Measurements from ENCODE around the gene CD24. TPM values are rescaled to one million over a fixed set of nuclear protein-coding genes. Genes with fewer than 3 reads are reported as not detected.

Gene CD24
- polyA plus RNA-seq, 2 of the 4 experiments (the other 2 are of a cell fraction) = 284 to 602 TPM

GRCh38 chr6:106997392-106998158 is 23.0 kb upstream of the CD24 start:
- Histone ChIP-seq H3K4me3 (no peak overlapping the region), H3K4me1 (no peaks in the 10 kb centered on the region), H3K9me3 (no peaks in the 10 kb centered on the region), H3K27ac (0 out of 6 replicates have a peak overlapping the region, but pooled peaks of 1 of the 2 experiments have one; percentile 8), H3K4me2 (no peak overlapping the region)
- ChIA-PET CTCF (interaction anchor here (0.7 to 2.0 kb wide), 22 partner anchors 9 to 663 kb away, joined by 3 to 9 read pairs (median 4); no protein-coding TSS in a partner anchor), POLR2A (no interaction called here)
- TF ChIP-seq BHLHE40 (IDR thresholded peaks at IDR 0.05; ENCODE audit: low read depth, low read length) (no peak), CTCF (IDR thresholded peaks at IDR 0.05) (peak; percentile 71), PHF8 (IDR thresholded peaks at IDR 0.05; ENCODE audit: borderline replicate concordance, low read depth) (no peak), KDM5A (IDR thresholded peaks at IDR 0.05) (no peak), CEBPB (IDR thresholded peaks at IDR 0.05) (no peak), HMGXB4 (CRISPR knock-in tag; IDR thresholded peaks at IDR 0.05; ENCODE audit: borderline replicate concordance) (no peak), FOXS1 (CRISPR knock-in tag; IDR thresholded peaks at IDR 0.05) (no peak), SMC3 (IDR thresholded peaks at IDR 0.05) (peak; percentile 58), RAD21 (conservative IDR thresholded peaks at IDR 0.05 in 1 of 2, IDR thresholded peaks at IDR 0.05 in 1 of 2) (peak; percentile 57 to 72), PBX3 (IDR thresholded peaks at IDR 0.05) (no peak), REST (IDR thresholded peaks at IDR 0.05) (no peak), NPAS2 (CRISPR knock-in tag; IDR thresholded peaks at IDR 0.05; ENCODE audit: borderline replicate concordance) (no peak)
- no peak for FAIRE-seq
- ATAC-seq = peak; percentile 73 to 90
- peak; percentile 49 to 66 for DNase-seq (ENCODE audit: low read depth in 1 of 2, low spot score in 1 of 2)
- WGBS (ENCODE audit: missing lambda C conversion rate) = 51% methylated on average over 9 of the region's 10 CpGs

GRCh38 chr6:106995640-106996039 is 21.1 kb upstream of the CD24 start:
- ATAC-seq = no peak
- 95% methylated on average over 2 of the region's 3 CpGs for WGBS (ENCODE audit: missing lambda C conversion rate)
- no peak for DNase-seq (ENCODE audit: low read depth in 1 of 2, low spot score in 1 of 2)
- Histone ChIP-seq H3K4me1 (no peaks in the 10 kb centered on the region), H3K9me3 (no peaks in the 10 kb centered on the region), H3K4me3 (no peak overlapping the region), H3K27ac (no peak overlapping the region), H3K4me2 (no peak overlapping the region)
- POLR2A ChIA-PET = no interaction called here
- CTCF ChIA-PET = interaction anchor here (1.0 to 1.6 kb wide), 2 partner anchors 16 to 656 kb away, joined by 3 to 7 read pairs; no protein-coding TSS in a partner anchor
- FAIRE-seq = no peak
- TF ChIP-seq USF2 (IDR thresholded peaks at IDR 0.05) = no peak
- TF ChIP-seq ZFP36 (IDR thresholded peaks at IDR 0.05; ENCODE audit: borderline replicate concordance, partially characterized antibody) = no peak
- TF ChIP-seq EP300 (IDR thresholded peaks at IDR 0.05) = no peak
- no peak for TF ChIP-seq BCL3 (IDR thresholded peaks at IDR 0.05)
- no peak for TF ChIP-seq BHLHE40 (IDR thresholded peaks at IDR 0.05; ENCODE audit: low read depth, low read length)
- TF ChIP-seq KDM1A (IDR thresholded peaks at IDR 0.05; ENCODE audit: low read depth) = no peak
- TF ChIP-seq MAZ (IDR thresholded peaks at IDR 0.05; ENCODE audit: borderline replicate concordance, low read depth, low read length) = no peak
- TF ChIP-seq HMGXB4 (CRISPR knock-in tag; IDR thresholded peaks at IDR 0.05; ENCODE audit: borderline replicate concordance) = no peak
- TF ChIP-seq NFE2L2 (conservative IDR thresholded peaks at IDR 0.05; ENCODE audit: low read length) = no peak
- TF ChIP-seq RFX5 (IDR thresholded peaks at IDR 0.05) = no peak
- TF ChIP-seq ESRRA (IDR thresholded peaks at IDR 0.05; ENCODE audit: borderline replicate concordance, low read length) = no peak
- TF ChIP-seq FOSB (CRISPR knock-in tag; IDR thresholded peaks at IDR 0.05) = no peak
